ENCODE measurements around the gene DLG2.

GRCh38 chr11:84412862-84413261 lies 1214.3 kb downstream of the DLG2 start:
- TF ChIP-seq, protein P1, sequence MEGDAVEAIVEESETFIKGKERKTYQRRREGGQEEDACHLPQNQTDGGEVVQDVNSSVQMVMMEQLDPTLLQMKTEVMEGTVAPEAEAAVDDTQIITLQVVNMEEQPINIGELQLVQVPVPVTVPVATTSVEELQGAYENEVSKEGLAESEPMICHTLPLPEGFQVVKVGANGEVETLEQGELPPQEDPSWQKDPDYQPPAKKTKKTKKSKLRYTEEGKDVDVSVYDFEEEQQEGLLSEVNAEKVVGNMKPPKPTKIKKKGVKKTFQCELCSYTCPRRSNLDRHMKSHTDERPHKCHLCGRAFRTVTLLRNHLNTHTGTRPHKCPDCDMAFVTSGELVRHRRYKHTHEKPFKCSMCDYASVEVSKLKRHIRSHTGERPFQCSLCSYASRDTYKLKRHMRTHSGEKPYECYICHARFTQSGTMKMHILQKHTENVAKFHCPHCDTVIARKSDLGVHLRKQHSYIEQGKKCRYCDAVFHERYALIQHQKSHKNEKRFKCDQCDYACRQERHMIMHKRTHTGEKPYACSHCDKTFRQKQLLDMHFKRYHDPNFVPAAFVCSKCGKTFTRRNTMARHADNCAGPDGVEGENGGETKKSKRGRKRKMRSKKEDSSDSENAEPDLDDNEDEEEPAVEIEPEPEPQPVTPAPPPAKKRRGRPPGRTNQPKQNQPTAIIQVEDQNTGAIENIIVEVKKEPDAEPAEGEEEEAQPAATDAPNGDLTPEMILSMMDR (IDR thresholded peaks at IDR 0.05; ENCODE audit: low read length): no peak
- no peak for TF ChIP-seq EZH2phosphoT487 (IDR thresholded peaks at IDR 0.05; ENCODE audit: low read length)
- no peak for TF ChIP-seq EZH2 (optimal IDR thresholded peaks at IDR 0.05; ENCODE audit: low read depth, low read length)

All from MM.1S (cell line).